ENCODE data around the gene PLAC9. TPM values are rescaled to one million over a fixed set of nuclear protein-coding genes. Genes with fewer than 3 reads are reported as not detected.

Gene PLAC9
- total and polyA plus RNA-seq, 2 donors (not counting 3 experiments of a cell fraction or from before 2014, with no cell fraction given): 1.7 to 2.0 TPM

DNA sequence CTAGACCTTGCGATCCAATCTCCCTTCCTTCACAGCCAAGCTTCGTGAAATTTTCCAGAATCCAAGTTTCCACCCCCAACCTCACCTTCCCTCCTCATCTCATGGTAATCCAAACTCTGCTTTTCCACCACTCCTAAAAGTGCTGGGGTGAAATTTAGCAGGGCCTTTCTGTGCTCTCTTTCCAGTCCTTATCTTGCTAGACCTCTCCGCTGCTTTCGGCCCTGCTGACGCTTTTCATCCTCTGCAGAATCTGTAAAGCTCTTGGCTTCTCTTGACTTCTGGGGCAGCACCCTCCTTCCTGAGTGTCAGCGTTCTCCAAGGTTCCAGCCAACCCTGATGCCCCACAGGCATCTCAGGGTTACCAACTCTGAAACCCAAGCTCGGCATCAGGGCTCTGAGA is 7.7 kb downstream of the PLAC9 start:
- no peak overlapping the region for H3K27ac ChIP-seq (ENCODE audit: insufficient read depth, low read depth, low read length)
- POLR2A ChIA-PET: no interaction called here
- BruUV-seq (replicated peaks): no TSS peak

More for the DNA sequence above, 7.7 kb downstream of the PLAC9 start:
- Histone ChIP-seq H3K9ac (replicated peaks; ENCODE audit: extremely low read depth, insufficient read depth, low read length) (no peak overlapping the region), H3K9me1 (replicated peaks; ENCODE audit: control insufficient read depth, extremely low read depth, insufficient read depth, low read length) (no peaks in the 10 kb centered on the region), H3K27me3 (ENCODE audit: control insufficient read depth in 2 of 2, insufficient read depth in 2 of 2, low read length in 2 of 2) (no peaks in the 10 kb centered on the region), H3K4me2 (ENCODE audit: insufficient read depth, low read length) (no peak overlapping the region), H3K4me3 (replicated peaks in 1 of 3; ENCODE audit: insufficient read depth in 1 of 3, low read depth in 1 of 3, low read length in 3 of 3) (no peak overlapping the region), H4K20me1 (replicated peaks; ENCODE audit: control insufficient read depth, extremely low read depth, insufficient read depth, low read length) (no peaks in the 10 kb centered on the region), H3K9me3 (replicated peaks; ENCODE audit: control insufficient read depth, insufficient read depth, low read length) (no peaks in the 10 kb centered on the region), H3K36me3 (ENCODE audit: control insufficient read depth in 2 of 2, extremely low read depth in 1 of 2, insufficient read depth in 2 of 2, low read length in 2 of 2) (no peaks in the 10 kb centered on the region), H3K4me1 (ENCODE audit: control insufficient read depth, extremely low read depth, insufficient read depth, low read length) (peaks cover 4% of the 10 kb centered on the region), H3K79me2 (ENCODE audit: control insufficient read depth, insufficient read depth, low read length) (no peaks in the 10 kb centered on the region), H2AFZ (ENCODE audit: low read depth, low read length) (no peak overlapping the region)
- CTCF ChIA-PET: interaction anchor here (0.7 to 9.1 kb wide), 3 partner anchors 12 to 81 kb away, joined by 3 to 320 read pairs (median 3); no protein-coding TSS in a partner anchor
- TF ChIP-seq, protein P1, sequence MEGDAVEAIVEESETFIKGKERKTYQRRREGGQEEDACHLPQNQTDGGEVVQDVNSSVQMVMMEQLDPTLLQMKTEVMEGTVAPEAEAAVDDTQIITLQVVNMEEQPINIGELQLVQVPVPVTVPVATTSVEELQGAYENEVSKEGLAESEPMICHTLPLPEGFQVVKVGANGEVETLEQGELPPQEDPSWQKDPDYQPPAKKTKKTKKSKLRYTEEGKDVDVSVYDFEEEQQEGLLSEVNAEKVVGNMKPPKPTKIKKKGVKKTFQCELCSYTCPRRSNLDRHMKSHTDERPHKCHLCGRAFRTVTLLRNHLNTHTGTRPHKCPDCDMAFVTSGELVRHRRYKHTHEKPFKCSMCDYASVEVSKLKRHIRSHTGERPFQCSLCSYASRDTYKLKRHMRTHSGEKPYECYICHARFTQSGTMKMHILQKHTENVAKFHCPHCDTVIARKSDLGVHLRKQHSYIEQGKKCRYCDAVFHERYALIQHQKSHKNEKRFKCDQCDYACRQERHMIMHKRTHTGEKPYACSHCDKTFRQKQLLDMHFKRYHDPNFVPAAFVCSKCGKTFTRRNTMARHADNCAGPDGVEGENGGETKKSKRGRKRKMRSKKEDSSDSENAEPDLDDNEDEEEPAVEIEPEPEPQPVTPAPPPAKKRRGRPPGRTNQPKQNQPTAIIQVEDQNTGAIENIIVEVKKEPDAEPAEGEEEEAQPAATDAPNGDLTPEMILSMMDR (IDR thresholded peaks at IDR 0.05; ENCODE audit: extremely low read depth in 1 of 2, insufficient read depth in 1 of 2, low read depth in 1 of 2, low read length in 2 of 2): no peak
- TF ChIP-seq EZH2 (IDR thresholded peaks at IDR 0.05; ENCODE audit: borderline replicate concordance, low read depth, low read length, severe bottlenecking): no peak
- TF ChIP-seq POLR2A (IDR thresholded peaks at IDR 0.05; ENCODE audit: low read depth, low read length): no peak
- no peak for TF ChIP-seq MYC (IDR thresholded peaks at IDR 0.05; ENCODE audit: low read depth, low read length)
- TF ChIP-seq, protein P2, sequence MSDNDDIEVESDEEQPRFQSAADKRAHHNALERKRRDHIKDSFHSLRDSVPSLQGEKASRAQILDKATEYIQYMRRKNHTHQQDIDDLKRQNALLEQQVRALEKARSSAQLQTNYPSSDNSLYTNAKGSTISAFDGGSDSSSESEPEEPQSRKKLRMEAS (IDR thresholded peaks at IDR 0.05; ENCODE audit: insufficient read depth, insufficient read length): no peak
- no peak for TF ChIP-seq FOS (IDR thresholded peaks at IDR 0.05; ENCODE audit: borderline replicate concordance, insufficient read depth, low read length)
- no peak for TF ChIP-seq GATA2 (IDR thresholded peaks at IDR 0.05; ENCODE audit: insufficient read depth, insufficient read length, low read depth, low read length)
- no peak for TF ChIP-seq JUN (IDR thresholded peaks at IDR 0.05; ENCODE audit: borderline replicate concordance, insufficient read depth, insufficient read length, low read depth)
- no peak for TF ChIP-seq POLR2AphosphoS5 (IDR thresholded peaks at IDR 0.05; ENCODE audit: insufficient read depth, low read depth, low read length)
- intact Hi-C loops (cut with micrococcal nuclease): no loop called here
- DNase-seq (ENCODE audit: low read depth, low spot score) (no peak), FAIRE-seq (no peak)
- dilution Hi-C loops (cut with MboI; ENCODE audit: extremely low pct_ligation_motif_present, low sequenced_read_pairs): no loop called here
